CD1c-positive myeloid dendritic cell (primary cell): ENCODE results near the gene MEF2A.

Experiments used
- DNase-seq: peaks from one replicate; pipeline ENCODE4 v3.0.0-alpha.2; 2016; ENCODE audit errors: extremely low spot score

MEF2A gene

DNA sequence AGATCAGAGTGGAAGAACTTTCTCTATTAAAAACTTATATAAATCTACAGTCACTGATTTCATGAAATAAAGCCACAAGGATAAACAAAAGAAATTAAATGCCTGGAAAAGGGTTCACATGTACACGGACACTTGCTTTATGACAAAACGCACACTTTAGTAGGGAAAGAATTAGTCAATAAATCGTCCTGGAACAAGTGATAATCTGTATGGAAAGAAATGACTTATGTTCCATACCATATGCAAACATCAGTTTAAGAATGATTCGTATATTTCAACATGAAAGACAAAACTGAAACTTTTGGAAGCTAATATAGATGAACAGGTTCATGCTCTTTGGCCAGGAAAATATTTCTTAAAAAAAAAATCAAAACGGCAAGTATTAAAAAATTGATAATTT lies 40.2 kb downstream of the MEF2A start:
- DNase-seq: no peak

DNA sequence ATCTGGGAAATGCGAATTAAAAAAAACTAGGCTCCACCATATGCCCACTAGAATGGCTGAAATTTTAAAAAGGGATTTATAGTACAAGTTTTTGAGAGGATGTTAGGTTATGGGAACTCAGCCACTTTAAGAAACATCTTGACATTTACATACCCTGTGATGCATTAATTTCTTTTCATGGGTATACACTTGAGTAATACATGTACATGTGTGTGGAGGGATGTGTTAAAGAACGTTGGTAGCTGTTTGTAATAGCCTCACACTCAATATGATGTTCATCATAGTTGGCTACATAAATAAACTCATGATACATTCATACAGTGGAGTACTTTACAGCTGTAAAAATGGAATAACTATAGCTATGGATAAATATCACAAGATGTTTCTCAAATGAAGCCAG lies 40.9 kb downstream of the MEF2A start:
- no peak for DNase-seq

DNA sequence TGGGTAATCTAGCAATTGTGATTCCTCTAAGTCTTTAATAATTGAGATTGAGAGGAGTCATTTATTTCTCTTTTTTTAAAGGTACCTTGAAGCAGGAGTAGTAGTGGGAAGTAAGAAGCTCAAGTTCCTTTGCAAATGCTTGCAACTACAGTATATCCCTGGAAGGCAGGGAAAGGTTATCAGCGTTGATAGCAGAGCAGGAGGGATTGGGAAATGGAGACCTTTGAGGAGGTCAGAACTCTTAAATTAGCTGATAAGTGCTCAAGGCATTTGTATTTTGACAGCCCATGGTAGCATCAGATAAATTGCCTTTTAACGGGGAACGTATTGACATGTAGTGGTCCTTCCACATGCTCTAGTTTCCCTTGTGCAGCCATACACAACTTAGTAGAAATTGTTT lies 47.7 kb downstream of the MEF2A start:
- no peak for DNase-seq

DNA sequence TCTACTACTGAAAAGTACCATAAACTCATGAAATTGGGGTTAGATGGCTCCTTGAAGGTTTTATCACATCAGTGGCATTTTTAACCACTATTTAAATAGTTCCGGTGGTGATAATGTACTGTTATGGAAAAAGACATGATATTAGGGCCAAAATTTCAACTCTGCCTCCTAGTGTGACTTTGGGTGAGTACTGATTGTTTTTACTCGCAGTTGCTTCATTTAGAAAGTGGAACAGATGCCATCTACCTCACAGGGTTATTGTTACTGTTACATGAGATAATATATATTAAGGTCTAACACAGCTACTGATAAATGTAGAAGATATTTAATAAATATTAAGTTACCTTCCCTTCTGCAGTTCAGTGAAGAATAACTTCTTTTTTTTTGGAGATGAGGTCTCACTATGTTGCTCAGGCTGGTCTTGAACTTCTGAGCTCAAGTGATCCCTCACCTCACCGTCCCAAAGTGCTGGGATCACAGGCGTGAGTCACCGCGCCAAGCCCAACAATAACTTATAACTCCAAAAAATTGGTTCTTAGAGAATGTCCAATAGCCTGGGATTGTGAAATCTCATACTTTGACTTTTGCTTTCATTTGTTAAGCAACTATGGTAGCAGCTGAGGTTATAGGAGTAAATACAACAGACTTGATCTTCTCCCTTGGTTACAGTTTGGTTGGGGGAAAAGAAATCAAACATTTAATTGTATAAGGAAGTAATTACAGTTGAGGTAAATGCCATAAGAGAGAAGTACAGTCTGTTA lies 48.3 kb downstream of the MEF2A start:
- DNase-seq: peak; percentile 64

DNA sequence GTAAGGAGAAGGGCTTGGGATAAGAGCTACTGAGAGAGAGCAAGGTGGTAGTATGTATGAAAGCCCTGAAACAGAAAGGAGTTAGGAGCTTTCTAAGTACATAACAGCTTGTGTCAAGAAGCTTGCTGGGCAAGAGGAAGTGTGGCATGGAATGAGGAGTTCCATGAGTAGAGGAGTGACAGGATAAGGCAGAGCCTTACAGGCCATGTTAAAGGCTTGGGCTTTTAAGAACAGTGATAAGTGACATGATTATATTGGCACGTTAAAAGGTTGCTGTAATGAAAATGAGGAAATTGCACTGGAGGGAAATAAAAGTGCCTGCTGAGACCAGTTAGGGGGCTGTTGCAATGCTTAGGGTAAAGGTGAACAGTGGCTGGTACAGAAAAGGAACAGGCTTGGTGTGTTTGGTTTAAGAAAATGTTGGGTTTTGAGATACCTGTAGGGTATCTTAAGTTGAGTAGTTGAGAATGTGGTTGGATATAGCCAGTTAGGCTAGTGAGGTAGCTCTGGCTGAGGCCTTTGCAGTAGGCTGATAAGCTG lies 49.0 kb downstream of the MEF2A start:
- DNase-seq: peak; percentile 65

DNA sequence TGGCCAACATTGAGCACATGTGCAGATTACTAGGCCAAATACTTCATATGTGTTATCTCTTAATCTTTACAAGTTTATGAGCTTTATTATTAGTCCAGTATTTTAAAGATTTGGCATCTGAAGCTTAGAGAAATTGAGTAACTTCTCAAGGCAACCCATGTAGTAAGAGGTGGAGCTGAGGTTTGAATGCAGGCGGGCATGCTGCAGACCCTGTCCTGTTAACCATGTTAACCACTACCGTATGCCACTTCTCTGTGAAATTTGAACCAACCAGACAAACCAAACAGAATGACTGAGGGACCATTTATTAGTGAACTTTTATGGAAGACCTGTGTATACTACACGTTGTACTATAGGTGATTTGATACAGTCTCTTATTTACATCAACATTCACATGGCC lies 49.7 kb downstream of the MEF2A start:
- DNase-seq: no peak

DNA sequence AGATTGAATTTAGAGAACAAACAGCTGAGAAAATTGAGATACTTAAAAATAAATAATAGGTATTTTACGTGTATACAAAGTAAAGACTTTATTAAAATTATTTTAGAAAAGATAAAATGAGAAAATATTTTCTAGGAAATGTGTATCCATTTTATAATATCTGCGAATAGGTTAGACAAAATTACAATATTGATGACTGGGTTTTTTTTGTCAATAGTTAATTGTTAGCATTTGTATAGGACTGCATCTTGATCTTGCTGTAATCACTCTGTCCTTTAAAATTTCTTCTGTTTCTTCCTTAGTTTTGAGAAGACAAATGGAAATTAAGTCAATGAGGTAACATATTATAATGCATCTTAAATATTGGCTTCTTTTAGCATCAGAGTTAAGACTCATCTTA lies 50.3 kb downstream of the MEF2A start:
- DNase-seq: no peak

DNA sequence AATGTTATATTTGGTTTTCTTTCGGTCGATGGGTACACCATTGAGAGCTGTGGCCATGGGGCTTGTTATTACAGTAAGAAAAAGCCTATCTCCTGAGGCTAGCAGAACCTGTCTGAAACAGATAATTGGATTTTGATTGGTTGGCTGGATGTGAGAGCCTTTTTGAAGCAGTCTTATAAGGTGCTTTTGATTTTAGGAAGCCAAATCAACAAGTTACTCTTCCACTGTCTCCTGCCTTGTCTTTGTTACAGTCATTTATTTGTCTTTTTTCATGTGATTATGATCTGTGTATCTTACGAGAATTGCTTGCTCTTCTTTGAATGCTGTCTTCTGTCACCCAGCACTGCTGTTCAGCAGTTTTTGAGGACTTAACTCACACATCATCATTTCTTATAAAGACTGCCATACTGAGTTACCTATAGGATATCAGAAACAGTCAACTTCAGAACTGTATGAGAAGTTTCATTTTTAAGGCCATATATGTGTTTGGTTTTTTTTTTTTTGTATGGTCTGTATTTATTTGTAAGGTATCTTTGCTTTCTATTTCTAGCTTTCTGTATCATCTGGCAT lies 51.1 kb downstream of the MEF2A start:
- no peak for DNase-seq

DNA sequence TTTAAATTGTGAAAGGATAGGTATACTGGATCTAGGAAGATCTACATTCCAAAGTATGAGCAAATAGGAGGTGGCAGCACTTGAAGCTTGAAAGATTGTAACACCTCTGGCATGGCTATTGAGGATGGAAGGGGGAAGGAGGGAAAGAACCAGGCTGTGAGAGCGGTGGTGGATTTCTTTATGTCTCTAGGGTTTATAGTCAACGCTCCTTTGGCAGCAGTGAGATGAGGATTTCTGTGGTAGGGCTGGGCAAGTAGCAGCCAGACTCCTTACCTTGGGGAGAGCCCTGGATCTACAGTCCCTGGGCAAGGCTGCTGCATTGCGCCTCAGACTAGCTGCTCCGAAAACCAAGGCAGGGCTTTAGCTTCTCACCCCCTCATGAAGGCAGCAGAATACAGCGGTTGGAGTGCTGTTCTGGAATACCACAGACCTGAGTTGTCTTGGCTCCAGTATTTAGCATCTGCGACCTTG lies 53.2 kb downstream of the MEF2A start:
- DNase-seq: no peak

DNA sequence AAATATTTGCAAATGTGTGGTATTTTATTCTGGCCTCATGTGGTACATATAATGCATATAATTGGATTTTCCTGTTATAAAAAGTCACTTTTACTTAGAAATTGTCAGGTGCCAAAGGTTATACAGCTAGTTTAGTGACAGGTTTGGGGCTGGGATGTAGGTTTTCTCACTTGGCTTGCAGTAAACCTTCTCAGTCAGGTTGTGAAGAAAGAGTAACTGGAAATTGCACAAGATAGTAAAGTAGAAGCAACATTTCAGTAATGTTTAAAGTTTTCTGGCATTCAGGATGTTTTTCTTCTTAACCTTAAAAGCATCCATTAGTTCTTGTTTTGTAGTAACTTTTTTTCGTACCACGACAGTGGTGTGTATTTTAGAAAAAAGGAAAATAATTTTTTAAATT lies 53.9 kb downstream of the MEF2A start:
- DNase-seq: peak; percentile 19

DNA sequence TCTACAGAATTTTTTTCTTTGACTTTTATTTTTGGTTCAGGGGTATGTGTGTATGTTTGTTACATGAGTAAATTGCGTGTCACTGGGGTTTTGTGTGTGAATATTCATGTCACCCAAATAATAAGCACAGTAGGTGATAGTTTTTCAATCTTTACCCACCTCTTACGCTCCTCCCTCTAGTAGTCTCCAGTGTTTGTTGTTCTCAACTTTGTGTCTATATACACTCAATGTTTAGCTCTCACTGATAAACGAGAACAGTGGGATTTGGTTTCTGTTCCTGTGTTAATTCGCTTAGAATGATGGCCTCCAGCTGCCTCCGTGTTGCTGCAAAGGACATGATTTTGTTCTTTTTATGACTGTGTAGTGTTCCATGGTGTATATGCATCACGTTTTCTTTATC lies 54.4 kb downstream of the MEF2A start:
- DNase-seq: no peak

DNA sequence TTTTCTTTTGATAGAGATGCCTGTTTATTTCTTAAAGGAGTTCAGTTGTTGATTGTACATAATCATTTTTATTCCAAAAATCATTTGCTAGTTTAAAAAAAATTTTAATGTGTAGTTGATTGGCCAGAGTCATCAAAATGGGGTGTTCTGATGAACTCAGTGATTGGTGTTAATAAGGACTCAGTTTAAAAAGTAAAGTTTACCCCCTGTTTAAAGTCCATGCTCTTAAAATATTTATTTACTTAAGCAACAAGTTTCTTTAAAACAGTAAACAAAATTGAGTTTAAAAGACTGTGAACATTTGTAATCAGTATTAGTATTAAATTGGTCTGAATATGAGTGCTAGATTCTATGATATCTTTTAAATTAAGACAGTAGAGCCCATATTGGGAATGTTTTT lies 56.0 kb downstream of the MEF2A start:
- DNase-seq: no peak

DNA sequence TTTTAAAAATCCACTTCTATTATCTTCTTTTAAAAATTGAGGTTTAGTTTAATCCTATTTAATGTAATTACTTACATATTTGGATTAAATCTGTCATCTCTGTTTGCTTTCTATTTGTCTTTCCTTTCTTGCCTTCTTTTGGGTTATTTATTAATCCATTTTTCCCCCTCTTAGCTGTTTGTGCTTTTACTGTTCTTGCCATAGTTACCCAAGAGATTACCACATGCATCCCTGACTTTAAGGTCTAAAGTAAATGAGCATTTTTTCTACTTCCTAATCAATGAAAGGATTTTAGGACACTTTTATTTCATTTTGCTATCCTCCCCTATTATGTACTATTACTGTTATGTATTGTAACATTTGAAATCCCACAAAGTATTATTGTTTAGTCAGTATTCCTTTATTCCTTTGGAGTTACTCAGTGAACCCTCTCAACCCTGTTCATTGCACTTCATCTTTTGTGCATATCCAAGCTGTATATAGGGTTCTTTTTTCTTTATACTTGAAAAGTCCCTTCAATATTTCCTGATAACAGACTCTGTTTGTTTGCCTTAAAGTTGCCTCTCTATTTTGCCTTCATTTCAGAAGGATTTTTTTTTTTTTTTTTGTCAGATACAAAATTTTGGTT lies 62.7 kb downstream of the MEF2A start:
- DNase-seq: no peak

DNA sequence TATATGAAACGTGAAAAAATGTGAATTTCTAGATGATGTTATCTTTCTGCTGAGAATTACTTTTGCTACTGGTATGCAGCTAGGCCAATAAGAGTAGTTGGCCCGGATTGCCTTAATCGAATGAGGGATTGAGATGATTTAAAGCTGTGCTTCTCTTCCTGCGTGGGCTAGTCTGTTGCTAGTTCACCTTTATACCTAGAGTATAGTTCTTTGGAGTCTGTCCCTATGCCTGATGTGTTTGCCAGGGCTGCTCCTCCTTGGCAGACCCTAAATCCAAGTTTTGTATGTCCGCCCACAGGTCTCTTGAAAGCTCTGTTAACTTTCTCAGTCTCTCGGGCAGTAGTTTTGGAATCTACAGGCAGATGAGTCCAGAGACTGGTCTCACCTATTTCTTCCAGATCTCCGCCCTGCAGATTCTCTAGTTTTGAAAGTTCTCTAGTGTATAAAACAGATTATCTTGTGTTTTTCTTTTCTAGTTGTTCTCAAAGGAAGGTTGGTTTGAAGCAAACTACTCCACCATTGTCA lies 64.9 kb downstream of the MEF2A start:
- DNase-seq: no peak

DNA sequence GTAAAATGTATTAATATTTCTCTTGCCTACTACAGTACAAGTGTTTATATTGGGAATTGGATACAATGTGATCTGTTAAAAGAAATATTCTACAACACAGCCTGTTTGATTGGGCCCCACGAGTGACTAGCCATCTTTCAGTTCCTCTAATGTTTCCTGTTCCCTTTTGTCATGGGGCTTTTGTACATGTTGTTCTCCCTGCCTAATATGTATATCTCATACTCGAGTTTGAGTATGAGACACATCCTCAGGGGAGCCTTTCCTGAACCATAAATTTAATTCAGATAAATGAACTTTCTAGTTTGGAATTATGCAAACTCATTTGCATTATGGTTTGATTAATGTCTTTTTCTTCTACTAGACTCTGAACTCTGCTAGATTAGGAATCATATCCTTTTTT lies 65.5 kb downstream of the MEF2A start:
- DNase-seq: peak; percentile 85

DNA sequence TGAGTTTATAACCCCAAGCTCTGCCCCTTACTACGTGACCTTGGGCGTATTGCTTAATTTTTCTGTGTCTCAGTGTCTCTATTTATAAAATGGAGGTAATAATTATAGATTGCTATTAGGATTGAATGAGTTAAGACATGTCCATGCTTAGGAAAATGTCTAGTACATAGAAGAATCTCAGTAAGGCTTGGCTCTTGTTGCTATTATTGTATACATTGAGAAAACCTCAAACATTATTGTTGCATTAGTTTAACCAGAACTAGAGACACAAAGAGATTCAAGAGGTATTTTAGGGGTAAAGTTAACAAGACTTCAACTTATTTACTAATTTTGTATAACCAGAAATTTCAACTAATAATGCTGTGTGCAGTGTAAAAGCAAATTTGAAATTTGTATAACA lies 66.7 kb downstream of the MEF2A start:
- no peak for DNase-seq

DNA sequence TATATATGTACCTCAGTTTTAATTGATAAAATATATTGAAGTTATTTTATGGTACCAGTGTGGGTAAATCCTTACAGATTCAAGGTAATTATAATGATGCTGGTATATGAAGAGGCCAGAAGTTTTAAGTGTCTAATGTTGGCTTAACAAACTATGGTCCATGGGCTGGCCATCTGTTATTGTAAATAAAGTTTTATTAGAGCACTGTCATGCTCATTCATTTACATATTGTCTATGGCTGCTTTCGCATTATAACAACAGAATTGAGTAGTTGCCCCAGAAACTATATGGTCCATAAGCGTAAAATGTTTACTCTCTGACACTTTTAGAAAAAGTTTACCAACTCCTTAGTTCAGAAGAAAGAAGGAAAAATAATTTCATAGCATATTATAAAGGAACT lies 67.9 kb downstream of the MEF2A start:
- DNase-seq: no peak

DNA sequence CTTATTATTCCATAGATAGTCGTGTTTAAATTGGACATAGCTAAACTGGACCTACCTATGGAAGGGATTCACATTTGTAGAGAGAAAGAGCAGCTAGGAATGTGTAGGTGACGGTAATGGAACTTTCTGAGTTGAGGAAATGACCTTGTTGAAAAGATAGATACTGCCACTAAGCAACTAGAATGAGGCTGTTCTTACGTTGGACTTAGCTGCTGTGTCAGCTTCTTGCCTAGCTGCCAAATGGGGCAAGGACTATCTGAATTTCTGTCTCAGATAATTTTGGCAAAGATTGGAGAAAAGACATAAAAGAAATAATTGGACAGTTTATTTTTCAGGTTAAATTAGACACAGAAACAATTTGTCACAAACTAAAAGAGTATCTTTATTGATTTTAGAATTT lies 68.8 kb downstream of the MEF2A start:
- DNase-seq: no peak

DNA sequence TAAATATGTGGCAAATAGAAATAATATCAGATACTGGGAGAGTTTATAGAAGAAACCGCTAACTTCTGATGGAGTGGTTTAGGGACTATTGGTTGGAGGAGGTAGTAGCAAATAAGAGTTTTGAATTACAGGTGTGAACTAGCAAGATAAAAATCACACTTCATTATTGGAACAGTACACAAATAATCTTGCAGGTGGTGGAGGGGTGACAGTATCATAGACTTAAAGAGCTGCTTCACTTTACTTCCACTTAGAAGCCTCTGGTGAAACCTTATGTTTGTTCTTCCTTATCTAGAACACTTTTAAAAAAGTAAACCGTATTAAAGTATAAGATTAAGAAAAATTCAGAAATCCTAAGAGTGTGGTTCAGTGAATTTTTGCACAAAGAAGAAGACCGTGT lies 69.4 kb downstream of the MEF2A start:
- DNase-seq: no peak

DNA sequence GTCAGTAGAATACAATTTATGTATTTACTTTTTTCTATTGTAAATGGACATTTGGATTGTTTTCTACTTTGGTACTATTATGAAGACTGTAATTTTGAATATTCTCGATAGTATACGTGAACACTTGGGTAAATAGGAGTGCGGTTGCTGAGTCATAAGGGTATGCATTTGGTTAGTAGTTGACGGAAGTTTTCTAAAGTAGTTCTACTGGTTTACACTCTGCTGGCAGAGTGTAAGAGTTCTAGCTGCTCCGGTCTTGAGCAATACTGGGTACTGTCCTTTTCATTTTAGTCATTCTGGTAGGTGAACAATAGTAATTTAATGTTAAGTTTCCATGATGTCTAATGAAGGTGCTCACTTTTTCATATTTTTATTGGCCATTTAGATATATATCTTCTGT lies 70.0 kb downstream of the MEF2A start:
- no peak for DNase-seq

DNA sequence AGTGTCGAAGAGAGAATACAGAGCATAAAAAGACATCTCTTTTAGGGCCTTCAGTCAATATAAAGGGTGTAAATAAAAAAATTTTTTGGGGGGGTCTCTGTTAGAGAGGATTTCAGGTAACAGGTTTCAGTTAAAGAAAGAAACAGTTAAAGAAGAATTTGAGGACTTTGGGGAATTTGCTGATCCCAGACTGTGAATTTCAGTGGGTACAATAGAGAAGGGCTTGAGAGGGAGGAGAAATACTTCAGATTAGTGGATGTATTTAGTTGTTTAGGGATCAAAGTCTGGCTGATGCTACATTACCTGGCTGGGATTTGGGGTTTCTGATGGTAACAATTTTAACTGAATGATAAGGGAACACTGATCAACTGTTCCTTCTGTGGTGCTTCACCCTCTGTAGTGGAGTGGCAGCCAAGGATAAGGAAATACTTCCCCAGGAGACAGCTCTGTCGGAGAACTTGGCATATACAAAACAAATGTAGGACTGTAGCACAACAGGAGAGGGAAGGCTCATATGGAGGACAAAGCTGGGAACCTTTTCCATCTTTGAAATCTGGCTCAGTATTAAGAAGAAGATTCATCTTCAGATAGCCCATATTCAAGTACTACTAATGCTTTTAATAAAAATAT lies 79.2 kb downstream of the MEF2A start:
- DNase-seq: no peak

DNA sequence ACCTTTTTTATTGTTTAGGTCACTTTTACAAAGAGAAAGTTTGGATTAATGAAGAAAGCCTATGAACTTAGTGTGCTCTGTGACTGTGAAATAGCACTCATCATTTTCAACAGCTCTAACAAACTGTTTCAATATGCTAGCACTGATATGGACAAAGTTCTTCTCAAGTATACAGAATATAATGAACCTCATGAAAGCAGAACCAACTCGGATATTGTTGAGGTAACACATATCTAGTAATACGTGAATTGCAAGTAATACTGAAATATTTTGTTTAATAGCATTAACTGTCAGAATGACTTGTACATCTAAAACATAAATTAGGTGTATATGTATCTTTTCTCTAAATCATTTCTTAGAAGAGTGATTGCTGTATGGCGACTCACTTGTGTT lies 79.8 kb downstream of the MEF2A start:
- DNase-seq: no peak
